T-helper 9 cell (primary cell): ENCODE measurements around the gene RNF113B.

ENCODE experiments used
- DNase-seq: peaks from one replicate; pipeline ENCODE4 v3.0.0-alpha.2; 2020

The RNF113B gene

DNA sequence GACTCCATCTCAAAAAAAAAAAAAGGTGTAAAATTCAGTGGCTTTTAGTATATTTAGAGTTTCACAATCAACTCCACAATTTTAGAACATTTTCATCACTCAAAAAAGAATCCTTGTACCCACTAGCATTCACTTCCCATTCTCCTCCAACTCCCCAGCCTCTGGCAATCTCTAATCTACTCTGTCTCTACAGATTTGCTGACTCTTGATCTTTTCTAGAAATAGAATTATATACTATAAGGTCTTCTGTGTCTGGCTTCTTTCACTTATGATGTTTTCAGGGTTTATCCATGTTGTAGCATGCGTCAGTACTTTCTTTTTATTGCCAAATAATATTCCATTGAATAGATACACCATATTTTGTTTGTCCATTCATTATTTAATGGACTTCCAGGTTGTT, 42.2 kb downstream of the RNF113B start:
- no peak for DNase-seq

DNA sequence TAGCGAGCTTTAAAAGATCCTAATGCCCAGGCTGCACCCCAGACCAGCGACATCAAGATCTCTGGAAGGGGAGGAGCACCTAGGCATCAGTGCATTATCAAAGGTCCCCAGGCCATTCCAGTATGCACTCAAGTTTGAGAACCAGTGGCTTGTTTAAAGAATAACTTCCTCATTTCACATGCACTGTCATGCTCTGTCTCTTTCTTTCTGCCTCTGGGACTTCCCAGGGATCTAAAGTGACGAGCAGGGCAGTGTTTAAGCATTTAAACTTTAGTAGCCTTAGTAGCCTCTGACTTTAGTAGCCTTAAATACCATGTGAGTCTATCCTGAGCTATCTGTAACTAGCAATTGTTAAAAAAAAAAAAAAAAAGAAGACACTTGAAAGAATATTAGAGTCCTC, 43.1 kb downstream of the RNF113B start:
- DNase-seq: no peak

DNA sequence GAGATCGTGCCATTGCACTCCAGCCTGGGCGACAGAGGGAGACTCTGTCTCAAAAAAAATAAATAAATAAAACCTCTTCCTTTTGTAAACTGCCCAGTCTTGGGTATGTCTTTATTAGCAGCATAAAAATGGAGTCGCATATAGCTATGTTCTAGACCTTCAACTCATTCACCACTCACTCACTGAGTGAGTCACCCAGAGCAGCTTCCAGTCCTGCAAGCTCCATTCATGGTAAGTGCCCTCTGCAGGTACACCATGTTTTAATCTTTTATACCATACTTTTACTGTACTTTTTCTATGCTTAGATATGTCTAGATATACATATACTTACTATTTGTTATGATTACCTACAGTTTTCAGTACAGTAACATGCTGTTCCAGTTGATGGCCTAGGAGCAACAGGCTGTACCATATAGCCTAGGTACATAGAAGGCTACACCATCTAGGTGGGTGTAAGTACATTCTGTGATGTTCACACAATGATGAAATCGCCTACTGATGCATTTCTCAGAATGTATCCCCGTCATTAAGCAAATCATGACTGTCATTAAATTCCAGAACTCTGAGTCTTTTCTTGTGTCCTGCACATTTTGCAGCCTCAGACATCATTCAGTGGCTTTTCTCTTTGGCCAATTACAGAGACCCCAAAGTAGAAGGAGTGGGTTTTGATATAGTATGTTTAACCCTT, 47.9 kb downstream of the RNF113B start:
- DNase-seq: no peak
